ENCODE measurements around the gene ZNF519.

Gene ZNF519

DNA sequence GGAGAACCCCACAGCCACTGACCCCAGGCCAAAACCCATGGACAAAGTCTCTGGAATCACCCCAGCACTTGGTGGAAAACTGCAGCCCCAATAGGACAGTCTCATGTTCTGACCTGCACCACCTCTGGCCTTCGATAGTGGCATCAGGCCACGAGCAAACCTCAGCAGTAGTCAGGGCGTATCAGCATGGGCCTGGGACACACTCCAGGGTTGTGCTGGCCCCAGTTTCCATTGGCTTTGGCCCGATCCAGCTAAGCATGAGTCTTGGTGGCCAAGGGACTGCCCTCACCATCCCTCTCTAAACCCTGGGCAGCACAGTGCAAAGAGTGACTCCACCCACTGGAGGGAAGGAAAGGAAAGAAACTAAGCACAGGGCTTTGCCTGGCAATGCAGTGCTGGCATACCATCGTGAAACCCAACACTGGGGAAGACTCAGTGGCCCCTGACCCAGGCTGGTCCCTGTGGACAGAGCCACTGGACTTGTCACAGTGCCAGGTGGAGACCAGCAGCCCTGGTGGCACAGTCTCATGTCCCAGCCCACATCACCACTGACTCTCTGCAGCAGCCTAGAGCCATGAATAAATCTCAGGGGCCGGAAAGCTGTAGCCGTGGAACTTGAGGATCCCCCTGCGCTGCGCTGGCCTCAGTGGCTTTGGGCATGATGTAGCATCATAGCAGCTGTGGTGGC lies 46.3 kb downstream of the ZNF519 start:
- Histone ChIP-seq H2AFZ (ENCODE audit: low read length) (no peak overlapping the region), H3F3A (ENCODE audit: insufficient read depth, low read length) (no peaks in the 10 kb centered on the region), H3K4me3 (ENCODE audit: low read length) (no peak overlapping the region), H3K27me3 (replicated peaks; ENCODE audit: insufficient read depth, low read length) (no peaks in the 10 kb centered on the region), H3K4me1 (ENCODE audit: low read length) (no peaks in the 10 kb centered on the region), H3K9me3 (replicated peaks; ENCODE audit: insufficient read depth, low read length) (no peaks in the 10 kb centered on the region), H4K20me1 (ENCODE audit: insufficient read depth, low read length) (no peaks in the 10 kb centered on the region), H3K79me2 (ENCODE audit: low read length) (no peaks in the 10 kb centered on the region), H3K4me2 (ENCODE audit: low read depth, low read length) (no peak overlapping the region), H3K9me2 (replicated peaks; ENCODE audit: insufficient read depth, low read length) (no peaks in the 10 kb centered on the region), H3K9ac (ENCODE audit: low read length) (no peak overlapping the region), H3K27ac (ENCODE audit: low read length) (no peak overlapping the region), H3K36me3 (replicated peaks; ENCODE audit: insufficient read depth, low read length) (no peaks in the 10 kb centered on the region)
- no peak for DNase-seq
- no peak for TF ChIP-seq EZH2phosphoT487 (IDR thresholded peaks at IDR 0.05; ENCODE audit: low read length)
- TF ChIP-seq CTCF (IDR thresholded peaks at IDR 0.05; ENCODE audit: low read length) = no peak
- no peak for TF ChIP-seq EZH2 (optimal IDR thresholded peaks at IDR 0.05; ENCODE audit: low read depth, low read length)

DNA sequence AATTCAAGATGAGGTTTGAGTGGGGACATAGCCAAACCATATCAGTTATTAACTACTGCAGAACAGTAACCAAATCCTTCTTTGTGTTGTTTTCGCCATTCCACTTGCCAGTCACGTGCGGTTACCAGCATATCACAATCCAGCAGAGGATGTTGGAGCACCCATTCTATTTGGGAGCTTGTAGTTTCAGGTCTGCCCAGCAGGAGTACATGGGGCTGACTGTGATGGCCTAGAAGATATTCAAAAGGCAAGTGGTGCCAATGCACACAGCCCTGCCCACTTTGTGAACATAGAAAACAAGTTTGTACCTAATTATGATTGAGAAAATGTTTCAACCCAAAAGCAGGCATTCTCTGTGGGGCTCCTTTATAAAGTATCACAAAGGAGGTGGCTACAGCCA lies 57.0 kb downstream of the ZNF519 start:
- Histone ChIP-seq H3K27ac (ENCODE audit: low read length) (no peak overlapping the region), H3K27me3 (replicated peaks; ENCODE audit: insufficient read depth, low read length) (no peaks in the 10 kb centered on the region), H3K4me3 (ENCODE audit: low read length) (no peak overlapping the region), H3K4me2 (ENCODE audit: low read depth, low read length) (no peak overlapping the region), H3K9me3 (replicated peaks; ENCODE audit: insufficient read depth, low read length) (no peaks in the 10 kb centered on the region), H3K79me2 (ENCODE audit: low read length) (no peaks in the 10 kb centered on the region), H3K4me1 (ENCODE audit: low read length) (no peaks in the 10 kb centered on the region), H3K9ac (ENCODE audit: low read length) (no peak overlapping the region), H2AFZ (ENCODE audit: low read length) (no peak overlapping the region), H4K20me1 (ENCODE audit: insufficient read depth, low read length) (no peaks in the 10 kb centered on the region), H3K36me3 (replicated peaks; ENCODE audit: insufficient read depth, low read length) (no peaks in the 10 kb centered on the region), H3K9me2 (replicated peaks; ENCODE audit: insufficient read depth, low read length) (no peaks in the 10 kb centered on the region), H3F3A (ENCODE audit: insufficient read depth, low read length) (no peaks in the 10 kb centered on the region)
- TF ChIP-seq CTCF (IDR thresholded peaks at IDR 0.05; ENCODE audit: low read length) (no peak), EZH2 (optimal IDR thresholded peaks at IDR 0.05; ENCODE audit: low read depth, low read length) (no peak)
- DNase-seq = no peak

- Histone ChIP-seq H3K9me3 (replicated peaks; ENCODE audit: insufficient read depth, low read length) (no peaks in the 10 kb centered on the region), H3K9me2 (replicated peaks; ENCODE audit: insufficient read depth, low read length) (no peaks in the 10 kb centered on the region), H3K27ac (ENCODE audit: low read length) (no peak overlapping the region), H3K36me3 (replicated peaks; ENCODE audit: insufficient read depth, low read length) (no peaks in the 10 kb centered on the region), H3K4me3 (ENCODE audit: low read length) (no peak overlapping the region), H2AFZ (ENCODE audit: low read length) (no peak overlapping the region), H3K79me2 (ENCODE audit: low read length) (no peaks in the 10 kb centered on the region), H3K4me1 (ENCODE audit: low read length) (no peaks in the 10 kb centered on the region), H3F3A (ENCODE audit: insufficient read depth, low read length) (no peaks in the 10 kb centered on the region), H3K4me2 (ENCODE audit: low read depth, low read length) (no peak overlapping the region), H4K20me1 (ENCODE audit: insufficient read depth, low read length) (no peaks in the 10 kb centered on the region), H3K27me3 (replicated peaks; ENCODE audit: insufficient read depth, low read length) (no peaks in the 10 kb centered on the region), H3K9ac (ENCODE audit: low read length) (no peak overlapping the region)
- no peak for DNase-seq
- no peak for TF ChIP-seq CTCF (IDR thresholded peaks at IDR 0.05; ENCODE audit: low read length)
Measured at GRCh38 chr18:14074187-14074586, 58.0 kb downstream of the ZNF519 start.
